ENCODE results near the gene NOS2. TPM values are rescaled to one million over a fixed set of nuclear protein-coding genes. Genes with fewer than 3 reads are reported as not detected.

Gene NOS2
- 0.35 and 0.59 TPM in 2 replicates for total RNA-seq (2021)
- long read RNA-seq, partial matches to known transcripts = 1 of 4 reads
- long read RNA-seq, other reads (novel, unspliced or antisense) = 2 of 4 reads

GRCh38 chr17:27800522-27800921 is at the start of gene NOS2:
Gene NOS2, minus strand, starts transcription at chr17:27800529. Its CDS starts 1,720 bp downstream, at chr17:27798809.
- Histone ChIP-seq H4K5ac (ENCODE audit: insufficient read length, low read depth, low read length) (no peak within 1 kb of the TSS), H3T11ph (ENCODE audit: low read length) (no peak within 1 kb of the TSS), H3K4me2 (ENCODE audit: insufficient read depth, insufficient read length, low read length) (no peak within 1 kb of the TSS), H3K9ac (ENCODE audit: extremely low read depth, insufficient read length, low read length) (no peak within 1 kb of the TSS), H3K79me1 (ENCODE audit: insufficient read depth, low read depth, low read length, poor library complexity, severe bottlenecking) (no peaks in the 10 kb centered on the region), H3K27ac (ENCODE audit: insufficient read length, low read depth, low read length) (no peak within 1 kb of the TSS), H3K14ac (ENCODE audit: insufficient read depth, low read length) (no peak within 1 kb of the TSS), H3K18ac (ENCODE audit: insufficient read length, low read depth, low read length) (no peak within 1 kb of the TSS), H2AFZ (ENCODE audit: low read length) (no peak within 1 kb of the TSS), H2BK120ac (ENCODE audit: low read depth, low read length, poor library complexity, severe bottlenecking) (no peak within 1 kb of the TSS), H3K79me2 (ENCODE audit: insufficient read depth, low read length) (no peaks in the 10 kb centered on the region; the same call in 1 of the 2 replicates), H2BK5ac (ENCODE audit: insufficient read length, low read length) (no peak within 1 kb of the TSS), H3K27me3 (ENCODE audit: insufficient read depth, low read length) (no peaks in the 10 kb centered on the region; the same call in 1 of the 2 replicates), H3K56ac (ENCODE audit: insufficient read length, low read depth, low read length) (no peak within 1 kb of the TSS), H4K20me1 (ENCODE audit: control insufficient read depth, insufficient read depth, insufficient read length) (no peaks in the 10 kb centered on the region), H2BK12ac (ENCODE audit: insufficient read length, low read depth, low read length) (no peak within 1 kb of the TSS), H4K91ac (ENCODE audit: insufficient read length, low read depth, low read length) (no peak within 1 kb of the TSS), H3K23me2 (ENCODE audit: insufficient read length, low read depth, low read length, poor library complexity, severe bottlenecking) (peaks cover 3% of the 10 kb centered on the region), H2BK20ac (ENCODE audit: low read depth, low read length, poor library complexity, severe bottlenecking) (no peak within 1 kb of the TSS), H3K4ac (ENCODE audit: low read depth, low read length) (no peak within 1 kb of the TSS), H4K8ac (replicated peaks; ENCODE audit: insufficient read length, low read depth, low read length) (no peak within 1 kb of the TSS), H3K9me3 (ENCODE audit: control insufficient read depth, low read depth, low read length) (no peaks in the 10 kb centered on the region), H3K23ac (ENCODE audit: insufficient read length, low read depth, low read length) (no peak within 1 kb of the TSS), H3K4me1 (ENCODE audit: insufficient read depth, low read length) (no peaks in the 10 kb centered on the region), H2AK5ac (ENCODE audit: insufficient read length, low read length) (no peak within 1 kb of the TSS), H2BK15ac (ENCODE audit: low read depth, low read length) (no peak within 1 kb of the TSS)
- no peaks in the 10 kb centered on the region for H3K36me3 Mint-ChIP-seq (ENCODE audit: insufficient read depth in 1 of 3, low read depth in 3 of 3)
- TF ChIP-seq, protein P1, sequence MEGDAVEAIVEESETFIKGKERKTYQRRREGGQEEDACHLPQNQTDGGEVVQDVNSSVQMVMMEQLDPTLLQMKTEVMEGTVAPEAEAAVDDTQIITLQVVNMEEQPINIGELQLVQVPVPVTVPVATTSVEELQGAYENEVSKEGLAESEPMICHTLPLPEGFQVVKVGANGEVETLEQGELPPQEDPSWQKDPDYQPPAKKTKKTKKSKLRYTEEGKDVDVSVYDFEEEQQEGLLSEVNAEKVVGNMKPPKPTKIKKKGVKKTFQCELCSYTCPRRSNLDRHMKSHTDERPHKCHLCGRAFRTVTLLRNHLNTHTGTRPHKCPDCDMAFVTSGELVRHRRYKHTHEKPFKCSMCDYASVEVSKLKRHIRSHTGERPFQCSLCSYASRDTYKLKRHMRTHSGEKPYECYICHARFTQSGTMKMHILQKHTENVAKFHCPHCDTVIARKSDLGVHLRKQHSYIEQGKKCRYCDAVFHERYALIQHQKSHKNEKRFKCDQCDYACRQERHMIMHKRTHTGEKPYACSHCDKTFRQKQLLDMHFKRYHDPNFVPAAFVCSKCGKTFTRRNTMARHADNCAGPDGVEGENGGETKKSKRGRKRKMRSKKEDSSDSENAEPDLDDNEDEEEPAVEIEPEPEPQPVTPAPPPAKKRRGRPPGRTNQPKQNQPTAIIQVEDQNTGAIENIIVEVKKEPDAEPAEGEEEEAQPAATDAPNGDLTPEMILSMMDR (conservative IDR thresholded peaks at IDR 0.05) = no peak
- peaks cover 8 to 18% of the 10 kb centered on the region in 2 experiments for H3K4me1 Mint-ChIP-seq
- WGBS (ENCODE audit: extremely low coverage, insufficient read length, low lambda C conversion rate) = no CpG with 5 or more reads among the region's 1 CpG
- H3K9me3 Mint-ChIP-seq = no peaks in the 10 kb centered on the region; a peak in 1 of 5 replicates
- H3K27ac Mint-ChIP-seq = no peak within 1 kb of the TSS
- peaks cover 18% of the 10 kb centered on the region for H3K27me3 Mint-ChIP-seq (ENCODE audit: low read depth)
- H3K4me3 Mint-ChIP-seq = no peak within 1 kb of the TSS
- no peak for DNase-seq

All from H9 (cell line).